Tibial nerve (tissue), 4 donors: ENCODE measurements around the gene OR6C1.

ENCODE experiments used
- CTCF ChIP-seq, 5 experiments: fragments of 200-600 bp in 3 of 5; fragments of 450-650 bp in 2 of 5; sonication (generic) in 3 of 5; IDR thresholded peaks; one replicate each; pipeline ENCODE4 v1.5.1; 2016 to 2019; ENCODE audit warnings: antibody characterized with exemption in 5 of 5, mild to moderate bottlenecking in 3 of 5, moderate library complexity in 2 of 5
- EP300 ChIP-seq, 2 donors: sonication (generic); formaldehyde crosslinking; IDR thresholded peaks; one replicate each; pipeline ENCODE4 v1.6.1; 2017; ENCODE audit warnings: antibody characterized with exemption in 2 of 2, mild to moderate bottlenecking in 1 of 2
- POLR2A ChIP-seq, 2 donors: fragments of 450-650 bp; IDR thresholded peaks; one replicate each; pipeline ENCODE4 v1.6.1; 2017; ENCODE audit warnings: antibody characterized with exemption in 2 of 2, mild to moderate bottlenecking in 2 of 2, moderate library complexity in 2 of 2

GRCh38 chr12:55280991-55281390 lies 33.2 kb upstream of the OR6C1 start:
- TF ChIP-seq CTCF (IDR thresholded peaks at IDR 0.05) (no peak), POLR2A (IDR thresholded peaks at IDR 0.05) (no peak), EP300 (IDR thresholded peaks at IDR 0.05) (no peak)
